Breast epithelium (tissue), 3 donors: ENCODE measurements around the gene ANKRD29.

Experiments
- CTCF ChIP-seq, 3 donors: fragments of 450-650 bp; IDR thresholded peaks; one replicate each; pipeline ENCODE4 v1.5.1; 2016 to 2017; ENCODE audit warnings: antibody characterized with exemption in 3 of 3, mild to moderate bottlenecking in 3 of 3, moderate library complexity in 3 of 3
- POLR2A ChIP-seq: fragments of 450-650 bp; IDR thresholded peaks from one replicate; pipeline ENCODE4 v1.6.1; 2016; ENCODE audit warnings: antibody characterized with exemption, mild to moderate bottlenecking, moderate library complexity
- POLR2AphosphoS5 ChIP-seq, 3 donors: sonication (generic); formaldehyde crosslinking; IDR thresholded peaks; one replicate each; pipeline ENCODE4 v1.6.1; 2017; ENCODE audit warnings: antibody characterized with exemption in 3 of 3

- TF ChIP-seq POLR2AphosphoS5 (IDR thresholded peaks at IDR 0.05) (no peak), POLR2A (no peak), CTCF (IDR thresholded peaks at IDR 0.05) (no peak)
Observed at GRCh38 chr18:23702606-23703005, 39.9 kb upstream of the ANKRD29 start.
